Measurements from ENCODE around the gene DNAH17. TPM values are rescaled to one million over a fixed set of nuclear protein-coding genes. Genes with fewer than 3 reads are reported as not detected.

Gene DNAH17
- total RNA-seq, 4 donors from 2014 or later: under 0.01 TPM; not detected in 3

GRCh38 chr17:78391843-78392242, 185.4 kb downstream of the DNAH17 start:
- in situ Hi-C loops (cut with MboI; ENCODE audit: low pct_ligation_motif_present in 1 of 4, low pct_unique_long_range_greater_than_20kb in 1 of 4, low sequenced_read_pairs in 3 of 4): no loop called here
- 38 to 60% methylated on average over 1 to 4 of the region's 4 CpGs for WGBS, 2 donors (ENCODE audit: low coverage in 1 of 2)
- no peaks in the 10 kb centered on the region for H3K9me3 ChIP-seq
- H3K36me3 ChIP-seq: peaks cover 0 to 4% (median 0%) of the 10 kb centered on the region in 4 donors
- intact Hi-C loops (cut with DNase I; ENCODE audit: low total_unique reads): no loop called here
- H3K4me3 ChIP-seq: no peak overlapping the region
- no peak for TF ChIP-seq POLR2A (IDR thresholded peaks at IDR 0.05)
- no peak for TF ChIP-seq CTCF (IDR thresholded peaks at IDR 0.05)
- no peak for TF ChIP-seq POLR2AphosphoS5 (IDR thresholded peaks at IDR 0.05)
- no peak for TF ChIP-seq EP300 (IDR thresholded peaks at IDR 0.05; ENCODE audit: low read depth)
- H3K27ac ChIP-seq: peak overlapping the region in 2 of 4 donors; percentile 17 to 21
- no peaks in the 10 kb centered on the region for H3K27me3 ChIP-seq
- H3K4me1 ChIP-seq: peaks cover 7 to 38% (median 16%) of the 10 kb centered on the region in 4 donors
- DNase-seq: no peak

GRCh38 chr17:78391051-78391431, 186.2 kb downstream of the DNAH17 start:
- no peak overlapping the region for H3K4me3 ChIP-seq
- TF ChIP-seq POLR2AphosphoS5 (IDR thresholded peaks at IDR 0.05) (no peak), POLR2A (IDR thresholded peaks at IDR 0.05) (no peak), EP300 (IDR thresholded peaks at IDR 0.05; ENCODE audit: low read depth) (no peak), CTCF (IDR thresholded peaks at IDR 0.05) (no peak)
- H3K36me3 ChIP-seq: peaks cover 0 to 4% (median 0%) of the 10 kb centered on the region in 4 donors
- H3K27me3 ChIP-seq: no peaks in the 10 kb centered on the region
- no peaks in the 10 kb centered on the region for H3K9me3 ChIP-seq
- H3K27ac ChIP-seq: peak overlapping the region in 3 of 4 donors; percentile 17 to 40 (median 21)
- H3K4me1 ChIP-seq: peaks cover 14 to 46% (median 20%) of the 10 kb centered on the region in 4 donors
- 89 to 100% methylated on average over 1 to 11 of the region's 11 CpGs for WGBS, 2 donors (ENCODE audit: low coverage in 1 of 2)
- in situ Hi-C loops (cut with MboI; ENCODE audit: low pct_ligation_motif_present in 1 of 4, low pct_unique_long_range_greater_than_20kb in 1 of 4, low sequenced_read_pairs in 3 of 4) (no loop called here), intact Hi-C loops (cut with DNase I; ENCODE audit: low total_unique reads) (no loop called here)
- DNase-seq: no peak

GRCh38 chr17:78390241-78391050, 186.8 kb downstream of the DNAH17 start:
- H3K36me3 ChIP-seq: peaks cover 0 to 4% (median 0%) of the 10 kb centered on the region in 4 donors
- H3K9me3 ChIP-seq: no peaks in the 10 kb centered on the region
- TF ChIP-seq POLR2A (IDR thresholded peaks at IDR 0.05): no peak
- TF ChIP-seq POLR2AphosphoS5 (IDR thresholded peaks at IDR 0.05): peak in 2 of 3 donors; percentile 46 to 68
- WGBS, 2 donors (ENCODE audit: low coverage in 1 of 2): 61 to 100% methylated on average over 2 to 15 of the region's 15 CpGs
- intact Hi-C loops (cut with DNase I; ENCODE audit: low total_unique reads) (no loop called here), in situ Hi-C loops (cut with MboI; ENCODE audit: low pct_ligation_motif_present in 1 of 4, low pct_unique_long_range_greater_than_20kb in 1 of 4, low sequenced_read_pairs in 3 of 4) (no loop called here)
- H3K27me3 ChIP-seq: no peaks in the 10 kb centered on the region
- no peak overlapping the region for H3K4me3 ChIP-seq
- H3K4me1 ChIP-seq: peaks cover 20 to 52% (median 26%) of the 10 kb centered on the region in 4 donors
- peak overlapping the region; percentile 43 to 91 (median 79) for H3K27ac ChIP-seq
- no peak for DNase-seq

GRCh38 chr17:78387977-78388941, 188.9 kb downstream of the DNAH17 start:
- Histone ChIP-seq H3K4me1 (peaks cover 20 to 74% (median 40%) of the 10 kb centered on the region in 4 donors), H3K9me3 (no peaks in the 10 kb centered on the region), H3K4me3 (no peak overlapping the region), H3K27me3 (no peaks in the 10 kb centered on the region), H3K36me3 (no peaks in the 10 kb centered on the region), H3K27ac (peak overlapping the region; percentile 68 to 91 (median 79))
- DNase-seq: peak; percentile 37
- intact Hi-C loops (cut with DNase I; ENCODE audit: low total_unique reads) (no loop called here), in situ Hi-C loops (cut with MboI; ENCODE audit: low pct_ligation_motif_present in 1 of 4, low pct_unique_long_range_greater_than_20kb in 1 of 4, low sequenced_read_pairs in 3 of 4) (no loop called here)
- no peak for TF ChIP-seq CTCF (IDR thresholded peaks at IDR 0.05)
- TF ChIP-seq POLR2A (IDR thresholded peaks at IDR 0.05): no peak
- no peak for TF ChIP-seq POLR2AphosphoS5 (IDR thresholded peaks at IDR 0.05)
- no peak for TF ChIP-seq EP300 (IDR thresholded peaks at IDR 0.05; ENCODE audit: low read depth)
- 46 to 67% methylated on average over 1 to 10 of the region's 10 CpGs for WGBS, 2 donors (ENCODE audit: low coverage in 1 of 2)

Measured in transverse colon (tissue), 4 donors.